Mucosa of rectum (tissue), 2 donors: Measurements from ENCODE around the gene MEX3A.
A peak's percentile ranks its signal among the peaks of the same experiment; 100 is the strongest.
"Not testable (repeated sequence)": the region's sequence is repeated elsewhere in the genome, so short reads cannot be mapped to it uniquely, and the experiment has no call there.

Experiments used
- H3K27ac ChIP-seq, 2 donors: one replicate each; pipeline ENCODE4 v1.7.0; 2013; ENCODE audit warnings: inconsistent platforms in 2 of 2, low read depth in 2 of 2, low read length in 2 of 2
- H3K27me3 ChIP-seq, 2 donors: one replicate each; pipeline ENCODE4 v1.7.0; 2013; ENCODE audit warnings: low read length in 2 of 2; ENCODE audit not compliant: control insufficient read depth in 2 of 2, insufficient read depth in 2 of 2
- H3K36me3 ChIP-seq, 2 donors: one replicate each; pipeline ENCODE4 v1.7.0; 2013; ENCODE audit warnings: low read length in 2 of 2; ENCODE audit not compliant: control insufficient read depth in 2 of 2, insufficient read depth in 2 of 2
- H3K4me1 ChIP-seq, 2 donors: one replicate each; pipeline ENCODE4 v1.7.0; 2013; ENCODE audit warnings: low read length in 2 of 2, mild to moderate bottlenecking in 1 of 2; ENCODE audit not compliant: control insufficient read depth in 2 of 2, insufficient read depth in 2 of 2
- H3K4me3 ChIP-seq, 2 donors: one replicate each; pipeline ENCODE4 v1.7.0; 2013; ENCODE audit warnings: low read length in 2 of 2
- H3K9ac ChIP-seq, 2 donors: one replicate each; pipeline ENCODE4 v1.7.0; 2013; ENCODE audit warnings: low read length in 2 of 2, low read depth in 1 of 2, mild to moderate bottlenecking in 1 of 2
- H3K9me3 ChIP-seq, 2 donors: one replicate each; pipeline ENCODE4 v1.7.0; 2013; ENCODE audit warnings: low read length in 2 of 2; ENCODE audit not compliant: control insufficient read depth in 2 of 2
- donor health status: healthy.
- donor health status: Normal muscosa, but diverticular disease.

MEX3A gene

DNA sequence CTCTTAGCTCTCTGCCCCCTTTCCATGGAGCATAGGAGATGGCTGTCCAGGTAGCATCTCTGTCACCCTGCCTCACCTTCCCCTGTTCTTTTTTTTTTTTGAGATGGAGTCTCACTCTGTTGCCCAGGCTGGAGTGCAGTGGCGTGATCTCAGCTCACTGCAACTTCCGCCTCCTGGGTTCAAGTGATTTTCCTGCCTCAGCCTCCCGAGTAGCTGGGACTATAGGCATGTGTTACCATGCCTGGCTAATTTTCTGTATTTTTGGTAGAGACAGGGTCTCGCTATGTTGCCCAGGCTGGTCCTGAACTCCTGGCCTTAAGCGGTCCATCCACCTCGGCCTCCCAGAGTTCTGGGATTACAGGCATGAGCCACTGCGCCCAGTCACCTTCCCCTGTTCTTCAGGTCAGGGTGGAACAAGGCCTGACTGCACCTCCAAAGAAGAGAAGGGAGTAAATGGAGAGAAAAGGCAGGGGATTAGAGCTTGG, 10.9 kb downstream of the MEX3A start:
- not testable (repeated sequence) for H3K4me1 ChIP-seq, H3K9me3 ChIP-seq, H3K9ac ChIP-seq, H3K27me3 ChIP-seq, H3K27ac ChIP-seq, H3K4me3 ChIP-seq
- H3K36me3 ChIP-seq, result peaks cover 27 to 36% of the 10 kb centered on the region in 2 donors

DNA sequence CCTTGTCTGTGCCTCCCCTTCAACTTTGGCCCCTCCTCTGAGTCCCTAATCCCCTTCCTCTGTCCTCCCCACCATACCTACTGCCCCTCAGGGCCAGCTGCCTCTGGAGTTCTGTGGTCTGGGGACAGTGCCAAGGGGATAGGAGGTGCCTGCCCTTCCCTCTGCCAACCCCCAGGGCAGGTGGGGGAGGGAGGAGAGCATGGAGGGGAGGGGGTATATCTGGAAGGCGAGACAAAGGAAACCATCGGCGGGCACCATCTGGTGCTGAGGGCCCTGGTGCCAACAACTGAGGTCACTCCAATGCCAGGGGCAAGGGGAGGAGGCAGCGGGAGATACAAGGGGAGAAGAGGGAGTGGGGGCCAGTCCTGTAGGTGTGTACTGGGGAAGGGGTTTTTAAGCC, 11.7 kb downstream of the MEX3A start:
- Histone ChIP-seq H3K36me3 (peaks cover 31 to 36% of the 10 kb centered on the region in 2 donors), H3K27me3 (no peaks in the 10 kb centered on the region), H3K27ac (no peak overlapping the region), H3K4me3 (no peak overlapping the region), H3K9ac (no peak overlapping the region), H3K4me1 (no peaks in the 10 kb centered on the region), H3K9me3 (no peaks in the 10 kb centered on the region)

DNA sequence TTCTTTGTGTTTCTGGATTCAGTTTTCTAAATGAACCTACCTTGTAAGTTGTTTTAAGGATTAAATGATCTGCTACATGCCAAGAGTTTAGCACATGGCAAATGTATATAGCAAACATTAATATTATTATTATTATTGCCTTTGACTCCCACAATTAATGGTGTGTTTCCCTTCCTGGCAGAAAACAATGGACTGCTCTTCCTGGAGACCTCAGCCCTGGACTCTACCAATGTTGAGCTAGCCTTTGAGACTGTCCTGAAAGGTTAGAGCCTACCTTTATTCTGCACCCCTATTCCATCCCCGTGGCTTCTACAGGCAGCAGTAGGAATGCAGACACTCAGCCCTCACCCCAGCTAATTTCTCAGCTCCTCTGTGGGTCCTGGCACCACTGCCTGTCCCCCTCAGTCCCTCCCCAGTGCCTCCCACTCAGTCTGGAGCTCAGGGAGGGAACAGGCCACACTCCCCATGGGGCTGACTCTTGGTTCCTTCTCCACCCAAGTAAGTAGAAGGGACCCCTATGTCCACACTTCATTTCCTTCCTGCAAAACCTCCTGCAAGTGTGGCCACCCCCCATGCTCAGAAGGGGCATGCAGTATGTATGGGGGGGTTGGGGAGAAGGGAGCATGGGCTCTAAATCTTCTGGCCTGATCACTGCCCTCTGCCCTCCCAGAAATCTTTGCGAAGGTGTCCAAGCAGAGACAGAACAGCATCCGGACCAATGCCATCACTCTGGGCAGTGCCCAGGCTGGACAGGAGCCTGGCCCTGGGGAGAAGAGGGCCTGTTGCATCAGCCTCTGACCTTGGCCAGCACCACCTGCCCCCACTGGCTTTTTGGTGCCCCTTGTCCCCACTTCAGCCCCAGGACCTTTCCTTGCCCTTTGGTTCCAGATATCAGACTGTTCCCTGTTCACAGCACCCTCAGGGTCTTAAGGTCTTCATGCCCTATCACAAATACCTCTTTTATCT, 12.5 kb downstream of the MEX3A start:
- Histone ChIP-seq H3K27me3 (no peaks in the 10 kb centered on the region), H3K4me3 (no peak overlapping the region), H3K9ac (no peak overlapping the region), H3K36me3 (peaks cover 33 to 38% of the 10 kb centered on the region in 2 donors), H3K27ac (no peak overlapping the region), H3K4me1 (no peaks in the 10 kb centered on the region), H3K9me3 (no peaks in the 10 kb centered on the region)

DNA sequence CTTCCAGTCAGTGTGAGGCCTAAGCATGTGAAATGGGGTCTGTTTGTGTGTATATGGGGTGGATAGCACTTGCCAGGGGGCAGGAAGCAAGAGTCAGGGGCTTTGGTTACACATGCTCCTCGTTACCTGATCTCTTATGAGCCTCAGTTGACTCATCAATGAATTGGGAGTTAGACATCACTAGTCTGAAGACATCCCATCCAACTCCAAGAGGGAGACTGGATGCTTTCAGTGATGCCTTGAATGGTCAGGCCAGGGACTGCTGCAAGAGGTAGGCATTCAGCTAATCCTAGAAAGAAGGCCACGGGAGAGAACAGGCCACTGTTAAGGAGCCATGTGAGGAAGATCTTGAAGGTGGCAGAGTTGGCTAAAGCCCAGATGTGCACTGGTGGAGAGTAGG, 15.0 kb downstream of the MEX3A start:
- Histone ChIP-seq H3K27ac (no peak overlapping the region), H3K4me1 (peaks cover 0 to 7% of the 10 kb centered on the region in 2 donors), H3K27me3 (no peaks in the 10 kb centered on the region), H3K4me3 (no peak overlapping the region), H3K36me3 (peaks cover 26 to 30% of the 10 kb centered on the region in 2 donors), H3K9me3 (no peaks in the 10 kb centered on the region), H3K9ac (no peak overlapping the region)

DNA sequence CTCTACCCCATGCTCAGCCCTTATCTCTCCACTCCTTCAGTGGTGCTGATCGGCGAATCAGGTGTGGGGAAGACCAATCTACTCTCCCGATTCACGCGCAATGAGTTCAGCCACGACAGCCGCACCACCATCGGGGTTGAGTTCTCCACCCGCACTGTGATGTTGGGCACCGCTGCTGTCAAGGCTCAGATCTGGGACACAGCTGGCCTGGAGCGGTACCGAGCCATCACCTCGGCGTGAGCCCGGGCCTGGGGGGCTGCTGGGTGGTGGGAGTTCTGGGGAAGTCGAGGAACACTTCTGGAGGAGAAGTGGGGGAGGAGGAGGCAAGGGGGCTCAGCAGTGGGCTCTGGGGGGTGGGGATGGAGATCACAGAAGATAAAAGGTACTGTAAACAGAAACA, 16.4 kb downstream of the MEX3A start:
- Histone ChIP-seq H3K9ac (no peak overlapping the region), H3K27ac (no peak overlapping the region), H3K4me1 (peaks cover under 1 to 9% of the 10 kb centered on the region in 2 donors), H3K9me3 (no peaks in the 10 kb centered on the region), H3K27me3 (no peaks in the 10 kb centered on the region), H3K36me3 (peaks cover 23 to 26% of the 10 kb centered on the region in 2 donors), H3K4me3 (no peak overlapping the region)

DNA sequence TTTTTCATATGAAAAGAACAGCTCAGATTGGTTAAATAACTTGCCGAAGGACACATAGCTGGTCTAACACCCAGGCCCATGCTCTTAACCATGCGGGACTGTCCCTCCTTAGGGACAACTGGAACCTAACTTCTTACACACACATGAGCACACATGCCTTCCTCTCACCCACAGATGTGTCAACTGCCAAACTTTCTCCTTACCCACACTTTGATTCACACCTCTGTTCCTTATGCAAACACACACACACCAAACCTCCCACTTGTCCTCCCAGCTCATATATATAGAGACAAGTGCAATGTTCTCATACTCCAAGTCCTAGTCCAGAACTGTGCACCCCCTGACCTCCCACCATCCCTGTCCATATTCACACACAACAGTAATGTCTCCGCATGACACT, 17.1 kb downstream of the MEX3A start:
- Histone ChIP-seq H3K36me3 (peaks cover 20 to 23% of the 10 kb centered on the region in 2 donors), H3K27ac (no peak overlapping the region), H3K27me3 (no peaks in the 10 kb centered on the region), H3K9ac (no peak overlapping the region), H3K4me1 (peaks cover 2 to 9% of the 10 kb centered on the region in 2 donors), H3K9me3 (no peaks in the 10 kb centered on the region), H3K4me3 (no peak overlapping the region)

DNA sequence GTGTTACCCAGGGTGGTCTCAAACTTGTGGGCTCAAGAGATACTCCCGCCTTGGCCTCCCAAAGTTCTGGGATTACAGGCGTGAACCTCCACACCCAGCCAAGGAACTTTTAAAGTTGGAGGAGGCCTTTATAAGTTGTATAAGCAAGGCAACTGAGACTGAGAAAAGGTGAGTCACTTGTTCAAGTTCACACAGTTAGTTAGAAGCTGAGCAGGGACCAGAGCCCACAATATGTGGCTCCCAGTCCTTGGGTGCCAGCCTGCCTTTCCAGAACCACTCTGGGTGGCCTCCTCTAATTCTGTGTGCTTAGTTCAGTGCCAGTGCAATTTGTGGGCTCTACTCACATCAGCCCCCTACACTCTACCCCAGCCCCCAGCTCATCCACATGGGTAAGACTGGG, 17.6 kb downstream of the MEX3A start:
- Histone ChIP-seq H3K4me3 (no peak overlapping the region), H3K36me3 (peaks cover 14 to 18% of the 10 kb centered on the region in 2 donors), H3K9me3 (no peaks in the 10 kb centered on the region), H3K9ac (no peak overlapping the region), H3K4me1 (peaks cover 2 to 9% of the 10 kb centered on the region in 2 donors), H3K27ac (no peak overlapping the region), H3K27me3 (no peaks in the 10 kb centered on the region)

DNA sequence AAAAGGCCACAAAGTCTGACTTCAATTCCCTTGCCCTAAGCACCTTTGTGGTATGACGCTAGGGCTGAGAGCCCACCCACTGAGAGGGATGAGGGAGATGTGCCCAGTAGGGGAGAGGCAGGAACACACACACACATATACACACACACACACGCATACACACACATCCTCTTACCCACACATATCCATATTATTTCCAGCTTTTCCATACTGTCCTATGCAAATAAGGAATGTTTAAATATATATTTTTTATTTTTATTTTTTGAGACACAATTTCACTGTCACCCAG, 18.3 kb downstream of the MEX3A start:
- Histone ChIP-seq H3K9me3 (no peaks in the 10 kb centered on the region), H3K4me3 (no peak overlapping the region), H3K36me3 (peaks cover 13 to 15% of the 10 kb centered on the region in 2 donors), H3K27ac (no peak overlapping the region), H3K27me3 (no peaks in the 10 kb centered on the region), H3K9ac (no peak overlapping the region), H3K4me1 (peaks cover 2 to 9% of the 10 kb centered on the region in 2 donors)

DNA sequence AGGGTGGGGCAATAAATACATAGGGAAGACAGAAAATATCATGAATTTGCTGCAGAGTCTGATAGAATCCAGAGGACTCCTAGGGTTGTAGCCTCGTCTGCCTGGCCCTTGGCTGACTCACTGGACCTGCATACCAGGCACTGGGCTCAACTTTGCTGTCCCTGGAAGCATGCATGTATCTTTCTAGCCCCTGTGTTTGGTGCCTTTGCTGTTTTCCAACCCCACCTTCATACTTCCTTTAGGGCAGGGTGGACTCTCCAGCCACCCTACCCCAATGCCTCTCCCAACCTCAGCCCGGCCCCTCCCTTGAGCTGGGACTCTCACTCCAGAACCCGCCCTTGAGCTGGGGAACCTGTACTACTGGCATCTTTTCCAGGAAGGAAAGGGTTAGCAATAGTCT, 20.1 kb downstream of the MEX3A start:
- Histone ChIP-seq H3K9me3 (no peaks in the 10 kb centered on the region), H3K36me3 (peaks cover 5 to 13% of the 10 kb centered on the region in 2 donors), H3K4me1 (peaks cover 2 to 9% of the 10 kb centered on the region in 2 donors), H3K4me3 (peak overlapping the region; percentile 84 to 85), H3K9ac (peak overlapping the region; percentile 54 to 94), H3K27ac (peak overlapping the region; percentile 82 to 95), H3K27me3 (no peaks in the 10 kb centered on the region)

DNA sequence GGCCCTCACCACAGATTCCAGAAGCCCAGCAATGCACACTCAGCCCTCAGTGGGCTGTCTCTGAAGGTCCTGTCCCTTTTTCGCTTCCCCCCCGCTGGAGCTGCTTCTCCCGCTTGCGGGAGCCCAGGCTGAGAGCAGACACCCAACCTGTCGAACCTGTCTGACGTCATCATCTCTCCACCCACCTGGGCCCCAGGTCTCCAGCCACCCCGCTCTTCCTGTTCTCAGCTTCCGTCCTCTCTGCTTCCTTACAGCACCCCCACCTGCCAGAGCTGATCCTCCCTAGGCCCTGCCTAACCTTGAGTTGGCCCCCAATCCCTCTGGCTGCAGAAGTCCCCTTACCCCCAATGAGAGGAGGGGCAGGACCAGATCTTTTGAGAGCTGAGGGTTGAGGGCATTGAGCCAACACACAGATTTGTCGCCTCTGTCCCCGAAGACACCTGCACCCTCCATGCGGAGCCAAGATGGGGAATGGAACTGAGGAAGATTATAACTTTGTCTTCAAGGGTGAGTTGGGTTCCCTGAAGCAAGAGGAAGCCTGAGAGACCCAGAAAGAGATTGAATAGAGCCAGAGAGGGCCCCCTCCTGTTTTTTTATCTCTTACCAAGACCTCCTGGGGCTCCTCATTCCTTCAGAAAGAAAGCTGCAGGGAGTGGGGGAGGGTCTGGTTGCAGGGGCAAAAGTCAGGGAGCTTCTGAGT, 21.2 kb downstream of the MEX3A start, which contains the start of gene RAB25:
Gene RAB25, plus strand, starts transcription at position 224 of the 700 bp plus-strand sequence. Its CDS starts 241 bp downstream, at position 465.
- no peaks in the 10 kb centered on the region for H3K9me3 ChIP-seq
- peak within 1 kb of the TSS; percentile 82 to 95 for H3K27ac ChIP-seq
- H3K27me3 ChIP-seq, result no peaks in the 10 kb centered on the region
- H3K4me3 ChIP-seq, result peak within 1 kb of the TSS; percentile 84 to 85
- H3K4me1 ChIP-seq, result peaks cover 2 to 9% of the 10 kb centered on the region in 2 donors
- H3K36me3 ChIP-seq, result peaks cover 6 to 12% of the 10 kb centered on the region in 2 donors
- peak within 1 kb of the TSS; percentile 85 to 94 for H3K9ac ChIP-seq
